Retinal pigment epithelial cell (primary cell): Measurements from ENCODE around the gene TMEM120A.

ENCODE experiments used
- DNase-seq: peaks from one replicate; pipeline ENCODE4 v3.0.0-alpha.2; 2010; ENCODE audit warnings: low read depth
- H3K4me3 ChIP-seq: 2 replicates; pipeline ENCODE4 v1.5.1; 2011; ENCODE audit warnings: mild to moderate bottlenecking, low read length, control low read depth, moderate library complexity
- CTCF ChIP-seq: conservative IDR thresholded peaks from 2 replicates; pipeline ENCODE4 v1.5.1; 2011; ENCODE audit warnings: low read depth, low read length, control low read depth, inconsistent platforms

Gene TMEM120A

GRCh38 chr7:75995052-75995471 is 667 bp upstream of the TMEM120A start:
- peak overlapping the region; percentile 53 for H3K4me3 ChIP-seq
- TF ChIP-seq CTCF, result no peak
- DNase-seq, result no peak

- no peak for DNase-seq
Observed at GRCh38 chr7:75993689-75994387, 557 bp downstream of the TMEM120A start.

GRCh38 chr7:75992083-75992755 is 2.2 kb downstream of the TMEM120A start:
- no peak overlapping the region for H3K4me3 ChIP-seq
- TF ChIP-seq CTCF, result no peak
- DNase-seq, result no peak

More at GRCh38 chr7:75993689-75994387, 557 bp downstream of the TMEM120A start:
- peak overlapping the region; percentile 74 for H3K4me3 ChIP-seq
- no peak for TF ChIP-seq CTCF

GRCh38 chr7:75991531-75992082 is 2.8 kb downstream of the TMEM120A start:
- no peak for TF ChIP-seq CTCF
- H3K4me3 ChIP-seq, result no peak overlapping the region
- DNase-seq, result no peak

GRCh38 chr7:75989500-75990388 is 4.7 kb downstream of the TMEM120A start:
- TF ChIP-seq CTCF, result no peak
- DNase-seq, result no peak
- H3K4me3 ChIP-seq, result no peak overlapping the region

- no peak for DNase-seq
- H3K4me3 ChIP-seq, result no peak overlapping the region
- TF ChIP-seq CTCF, result no peak
Observed at GRCh38 chr7:75988568-75989499, 5.6 kb downstream of the TMEM120A start.
